GM10248 (cell line): ENCODE data around the gene ZSWIM5.
"Not testable (repeated sequence)": the region's sequence is repeated elsewhere in the genome, so short reads cannot be mapped to it uniquely, and the experiment has no call there.

ENCODE experiments used
- CTCF ChIA-PET: fragments of 300-600 bp; sonication (Branson Sonifier 250); formaldehyde crosslinking; extraction: SDS; loops from one replicate; lab custom pipeline; 2021; ENCODE audit warnings: antibody characterized with exemption; lab: Yijun Ruan, JAX
- POLR2A ChIA-PET: fragments of 350-650 bp; sonication (Branson Sonifier 250); formaldehyde crosslinking; extraction: SDS; loops from one replicate; lab custom pipeline; 2020; ENCODE audit warnings: antibody characterized with exemption; lab: Yijun Ruan, JAX
- DNase-seq: peaks from one replicate; pipeline ENCODE4 v3.0.0; 2012; ENCODE audit errors: extremely low spot score
- CTCF ChIP-seq: IDR thresholded peaks from 2 replicates; pipeline ENCODE4 v1.5.1; 2012; ENCODE audit warnings: mild to moderate bottlenecking, low read depth; ENCODE audit errors: extremely low read depth, missing control alignments, control extremely low read depth

The ZSWIM5 gene

GRCh38 chr1:45089711-45090110 is 116.7 kb downstream of the ZSWIM5 start:
- ChIA-PET POLR2A (no interaction called here), CTCF (interaction anchor here (1.5 kb wide), 1 partner anchor 18 kb away, joined by 3 read pairs; no protein-coding TSS in a partner anchor)
- TF ChIP-seq CTCF: no peak
- DNase-seq: no peak

GRCh38 chr1:45084562-45084961 is 121.8 kb downstream of the ZSWIM5 start:
- ChIA-PET CTCF (no interaction called here), POLR2A (no interaction called here)
- DNase-seq: no peak
- TF ChIP-seq CTCF: no peak

- DNase-seq: no peak
- ChIA-PET POLR2A (interaction anchor here (0.7 kb wide), 1 partner anchor 286 kb away, joined by 3 read pairs; no protein-coding TSS in a partner anchor), CTCF (interaction anchor here (0.7 to 1.2 kb wide), 2 partner anchors 13 to 676 kb away, joined by 3 read pairs; no protein-coding TSS in a partner anchor)
- no peak for TF ChIP-seq CTCF
Observed at GRCh38 chr1:45079533-45079932, 126.9 kb downstream of the ZSWIM5 start.

- CTCF ChIA-PET, POLR2A ChIA-PET, DNase-seq: not testable (repeated sequence)
Observed at GRCh38 chr1:45076959-45077358, 129.4 kb downstream of the ZSWIM5 start.

- no peak for DNase-seq
- POLR2A ChIA-PET: no interaction called here
- no peak for TF ChIP-seq CTCF
- CTCF ChIA-PET: interaction anchor here (1.3 to 1.4 kb wide), 2 partner anchors 12 to 18 kb away, joined by 3 to 5 read pairs; no protein-coding TSS in a partner anchor
Observed at GRCh38 chr1:45071567-45071966, 134.8 kb downstream of the ZSWIM5 start.

- no peak for DNase-seq
- ChIA-PET POLR2A (no interaction called here), CTCF (no interaction called here)
- TF ChIP-seq CTCF: no peak
Observed at GRCh38 chr1:45067806-45068205, 138.6 kb downstream of the ZSWIM5 start.

GRCh38 chr1:45065083-45065482 is 141.3 kb downstream of the ZSWIM5 start:
- POLR2A ChIA-PET: no interaction called here
- CTCF ChIA-PET: interaction anchor here (0.9 to 1.5 kb wide), 2 partner anchors 36 to 238 kb away, joined by 3 read pairs; no protein-coding TSS in a partner anchor
- no peak for DNase-seq
- TF ChIP-seq CTCF: no peak

GRCh38 chr1:45062463-45062862 is 143.9 kb downstream of the ZSWIM5 start:
- DNase-seq, POLR2A ChIA-PET: not testable (repeated sequence)
- CTCF ChIA-PET: interaction anchor here (0.9 kb wide), 1 partner anchor 13 kb away, joined by 3 read pairs; no protein-coding TSS in a partner anchor
